ENCODE results near the gene ASS1.
A peak's percentile ranks its signal among the peaks of the same experiment; 100 is the strongest.

The ASS1 gene

DNA sequence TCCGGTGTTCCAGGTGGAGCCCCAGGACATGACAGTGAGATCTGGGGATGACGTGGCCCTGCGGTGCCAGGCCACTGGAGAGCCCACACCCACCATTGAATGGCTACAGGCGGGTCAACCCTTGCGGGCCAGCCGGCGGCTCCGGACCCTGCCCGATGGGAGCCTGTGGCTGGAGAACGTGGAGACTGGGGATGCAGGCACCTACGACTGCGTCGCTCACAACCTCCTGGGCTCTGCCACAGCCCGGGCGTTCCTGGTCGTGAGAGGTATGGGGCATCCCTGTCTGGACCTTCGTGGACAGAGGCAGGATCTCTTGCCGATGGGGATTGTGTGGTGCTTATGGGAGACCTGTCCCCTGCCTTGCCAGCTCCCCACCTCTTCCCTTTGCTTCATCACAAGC, 26.0 kb upstream of the ASS1 start:
- DNase-seq (ENCODE audit: low read depth in 2 of 2) = no peak

DNA sequence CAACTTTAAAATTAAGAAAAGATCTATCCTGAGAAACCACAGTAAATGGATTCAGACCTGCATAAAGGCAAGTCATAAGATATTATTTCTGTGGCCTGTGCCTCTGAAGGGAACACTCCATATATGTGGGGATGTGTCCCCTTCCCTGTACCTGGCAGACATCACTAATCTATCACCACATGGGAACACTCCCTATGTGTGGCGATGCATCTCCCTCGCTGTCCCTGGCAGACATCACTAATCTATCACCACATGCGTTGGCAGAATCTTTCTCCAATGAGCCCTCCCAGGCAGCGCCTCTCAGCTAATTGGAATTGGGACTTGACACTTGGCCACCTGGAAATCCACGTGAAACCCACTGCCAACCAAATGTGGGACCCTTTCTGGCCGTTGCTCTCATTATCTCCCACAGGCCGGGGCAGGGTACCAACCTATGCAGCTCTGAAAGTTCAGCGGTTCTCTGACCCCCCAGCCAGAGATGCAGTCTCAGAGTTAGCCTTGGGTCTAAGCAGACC, 25.2 kb upstream of the ASS1 start:
- DNase-seq (ENCODE audit: low read depth in 2 of 2) = no peak

DNA sequence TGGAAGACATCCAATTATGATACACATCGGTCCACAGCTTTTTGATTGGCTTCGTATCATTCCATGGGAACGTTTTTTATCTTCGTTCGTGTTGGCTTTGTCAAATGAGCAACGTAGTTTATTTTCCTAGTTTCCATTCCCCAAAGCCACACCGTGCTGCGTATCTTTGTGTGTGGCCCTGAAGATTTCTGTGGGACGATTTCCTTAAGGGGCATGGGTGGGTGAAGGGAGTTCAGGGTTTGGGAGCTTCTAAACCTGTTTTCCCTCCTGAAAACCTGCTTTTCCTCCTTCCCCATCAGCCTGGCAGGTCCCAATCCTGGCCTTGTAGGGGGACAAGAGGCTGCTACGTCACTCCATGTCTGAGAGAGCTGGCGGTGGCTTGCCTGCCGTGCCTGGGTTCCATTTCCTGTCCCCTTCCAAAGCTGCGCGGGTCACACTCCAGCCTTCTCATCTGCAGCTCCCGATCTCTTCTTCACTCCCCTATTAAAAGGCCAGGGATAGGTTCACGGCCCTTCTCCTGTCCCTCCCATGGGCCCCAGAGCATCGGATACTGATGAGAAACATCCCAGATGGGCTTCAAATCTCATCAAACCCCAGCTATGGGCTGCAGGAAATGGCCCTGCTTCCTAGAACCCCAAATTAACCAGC, 23.5 kb upstream of the ASS1 start:
- DNase-seq (ENCODE audit: low read depth in 2 of 2) = no peak

DNA sequence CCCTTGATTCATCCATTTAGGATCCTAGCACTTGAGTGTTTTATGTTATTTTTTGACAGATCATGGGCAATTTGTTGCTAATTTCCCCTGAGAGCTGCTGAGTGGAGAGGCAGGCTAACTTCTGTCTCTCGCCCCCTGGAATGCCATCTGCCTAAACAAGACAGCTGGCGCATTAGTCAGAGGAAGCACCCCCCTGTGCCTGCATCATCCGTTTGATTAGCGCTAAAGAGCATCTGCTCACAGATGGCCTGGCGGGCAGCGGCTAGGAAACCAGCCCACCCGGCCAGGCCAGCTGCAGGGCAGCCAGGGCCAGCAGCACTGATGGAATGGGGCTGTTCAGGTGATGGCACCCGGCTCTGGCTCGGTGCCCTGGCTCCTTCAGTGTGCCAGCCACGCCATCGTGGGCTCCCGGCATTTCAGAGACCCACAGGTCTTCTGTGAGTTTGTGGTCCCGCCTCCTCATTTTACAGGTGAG, 22.9 kb upstream of the ASS1 start:
- DNase-seq (ENCODE audit: low read depth in 2 of 2) = no peak

DNA sequence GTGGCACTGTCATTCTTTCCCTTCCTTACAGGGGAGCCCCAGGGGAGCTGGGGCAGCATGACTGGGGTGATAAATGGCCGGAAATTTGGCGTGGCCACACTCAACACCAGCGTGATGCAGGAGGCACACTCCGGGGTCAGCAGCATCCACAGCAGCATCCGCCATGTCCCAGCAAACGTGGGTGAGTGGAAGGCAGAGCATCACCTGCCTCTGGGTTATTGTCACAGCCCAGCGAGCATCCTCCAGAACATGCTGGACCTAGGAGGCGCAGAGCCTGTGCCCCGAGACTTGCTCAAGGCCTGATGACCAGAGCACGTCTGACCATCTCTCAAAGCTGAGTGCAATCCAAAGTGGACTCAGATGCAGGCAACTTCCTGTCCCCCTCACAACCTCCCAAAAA, 22.2 kb upstream of the ASS1 start:
- DNase-seq (ENCODE audit: low read depth in 2 of 2) = no peak

DNA sequence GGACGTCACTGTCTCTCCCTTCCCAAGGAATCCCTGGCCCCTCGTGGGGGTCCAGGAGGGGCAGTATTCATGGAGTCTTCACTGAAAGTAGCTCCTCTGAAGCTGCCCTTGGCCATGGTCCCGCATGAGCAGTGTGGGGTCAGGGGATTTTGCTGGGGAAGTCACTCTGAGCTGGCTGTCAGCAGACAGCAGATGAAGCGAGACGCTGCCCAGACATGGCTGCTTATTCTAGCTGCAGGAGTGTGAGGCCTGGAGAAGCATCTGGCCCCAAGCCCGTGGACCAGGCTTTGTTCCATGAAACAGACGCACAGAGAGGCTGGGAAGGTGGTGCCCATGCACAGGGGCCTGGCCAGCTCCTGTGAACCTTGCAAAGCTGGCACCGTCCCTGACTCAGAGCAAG, 21.5 kb upstream of the ASS1 start:
- DNase-seq (ENCODE audit: low read depth in 2 of 2) = no peak

DNA sequence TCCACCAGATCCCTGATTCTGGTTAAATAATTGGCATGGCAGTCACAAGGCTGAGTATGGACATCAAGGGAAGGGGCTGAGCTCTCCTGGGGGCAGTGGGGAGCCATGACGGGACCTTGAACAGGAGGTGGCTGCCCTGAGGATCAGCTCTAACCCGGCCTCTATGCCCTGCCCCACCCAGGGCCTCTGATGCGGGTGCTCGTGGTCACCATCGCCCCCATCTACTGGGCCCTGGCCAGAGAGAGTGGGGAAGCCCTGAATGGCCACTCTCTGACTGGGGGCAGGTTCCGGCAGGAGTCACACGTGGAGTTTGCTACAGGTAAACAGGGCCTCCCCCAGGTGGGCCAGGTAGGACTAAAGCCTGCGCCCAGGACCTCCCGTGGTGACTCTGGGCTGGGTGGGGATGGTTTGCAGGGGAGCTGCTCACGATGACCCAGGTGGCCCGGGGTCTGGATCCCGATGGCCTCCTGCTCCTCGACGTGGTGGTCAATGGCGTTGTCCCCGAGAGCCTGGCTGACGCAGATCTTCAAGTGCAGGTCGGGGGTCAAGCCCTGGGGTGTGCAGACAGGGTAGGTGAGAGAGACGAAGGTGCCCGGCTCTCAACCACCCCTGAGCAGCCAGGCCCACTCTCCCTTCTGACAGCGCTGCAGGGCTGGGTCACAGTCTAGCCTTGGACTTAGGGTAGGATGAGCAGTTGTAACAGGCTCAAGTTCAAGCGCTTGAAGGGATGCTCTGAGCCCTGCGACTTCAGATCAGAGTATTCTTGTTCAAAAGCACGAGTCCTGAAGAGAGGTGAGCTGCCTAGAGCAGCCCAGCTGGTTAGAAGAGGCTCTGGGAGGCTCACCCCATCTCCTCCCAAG, 19.9 kb upstream of the ASS1 start:
- DNase-seq (ENCODE audit: low read depth in 2 of 2) = no peak

- DNase-seq (ENCODE audit: low read depth in 2 of 2) = no peak
Measured at GRCh38 chr9:130425741-130426466, 18.9 kb upstream of the ASS1 start.

GRCh38 chr9:130426467-130426773, 18.3 kb upstream of the ASS1 start:
- no peak for DNase-seq (ENCODE audit: low read depth in 2 of 2)

- no peak for DNase-seq (ENCODE audit: low read depth in 2 of 2)
Measured at GRCh38 chr9:130426883-130427282, 17.9 kb upstream of the ASS1 start.

DNA sequence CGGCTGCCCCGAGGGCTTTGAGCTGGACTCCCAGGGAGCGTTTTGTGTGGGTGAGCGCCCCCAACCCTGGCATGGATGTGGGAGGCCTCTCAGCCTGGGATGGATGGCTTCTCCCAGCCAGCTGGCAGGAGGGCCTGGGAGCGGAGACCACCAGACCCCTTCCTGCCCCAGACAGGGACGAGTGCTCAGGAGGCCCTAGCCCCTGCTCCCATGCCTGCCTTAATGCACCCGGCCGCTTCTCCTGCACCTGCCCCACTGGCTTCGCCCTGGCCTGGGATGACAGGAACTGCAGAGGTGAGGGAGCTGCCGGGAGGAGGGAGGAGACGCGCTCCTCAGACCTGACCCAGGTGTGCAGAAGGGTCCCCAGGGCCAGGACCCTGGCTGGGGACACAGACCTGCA, 17.4 kb upstream of the ASS1 start:
- DNase-seq (ENCODE audit: low read depth in 2 of 2) = no peak

- no peak for DNase-seq (ENCODE audit: low read depth in 2 of 2)
Measured at GRCh38 chr9:130428086-130428665, 16.6 kb upstream of the ASS1 start.

DNA sequence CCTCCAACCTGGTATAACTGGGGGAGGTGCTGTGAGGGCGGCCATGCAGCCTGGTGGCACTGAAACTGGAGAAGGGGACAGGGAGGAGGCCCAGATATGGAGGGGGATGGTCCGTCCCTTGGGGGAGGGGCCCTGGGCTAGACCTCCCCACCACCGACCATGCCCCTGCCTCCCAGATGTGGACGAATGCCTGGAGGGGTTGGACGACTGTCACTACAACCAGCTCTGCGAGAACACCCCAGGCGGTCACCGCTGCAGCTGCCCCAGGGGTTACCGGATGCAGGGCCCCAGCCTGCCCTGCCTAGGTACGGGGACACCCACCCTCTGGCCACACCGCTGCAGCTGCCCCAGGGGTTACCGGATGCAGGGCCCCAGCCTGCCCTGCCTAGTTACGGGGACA, 15.4 kb upstream of the ASS1 start:
- DNase-seq (ENCODE audit: low read depth in 2 of 2) = no peak

DNA sequence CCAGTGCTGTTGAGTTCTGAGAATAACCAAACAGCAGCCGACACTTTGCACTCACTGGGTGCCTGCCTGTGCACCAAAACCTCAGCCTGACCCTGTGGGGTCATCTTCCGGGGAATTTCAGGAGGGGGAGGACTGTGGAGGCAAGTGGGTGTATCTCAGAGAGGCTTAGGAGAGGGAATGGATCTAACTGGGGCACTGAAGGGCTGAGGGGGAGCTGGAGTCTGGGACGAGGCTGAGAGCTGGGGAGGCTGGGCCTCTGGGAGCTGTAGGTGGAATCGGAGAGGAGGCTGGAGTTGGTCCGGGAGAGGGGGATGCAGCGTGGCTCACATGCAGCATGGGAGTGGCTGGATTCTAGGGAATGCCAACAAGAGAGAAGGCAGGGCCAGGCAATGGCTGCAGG, 14.9 kb upstream of the ASS1 start:
- no peak for DNase-seq (ENCODE audit: low read depth in 2 of 2)

GRCh38 chr9:130430232-130430631, 14.5 kb upstream of the ASS1 start:
- no peak for DNase-seq (ENCODE audit: low read depth in 2 of 2)

DNA sequence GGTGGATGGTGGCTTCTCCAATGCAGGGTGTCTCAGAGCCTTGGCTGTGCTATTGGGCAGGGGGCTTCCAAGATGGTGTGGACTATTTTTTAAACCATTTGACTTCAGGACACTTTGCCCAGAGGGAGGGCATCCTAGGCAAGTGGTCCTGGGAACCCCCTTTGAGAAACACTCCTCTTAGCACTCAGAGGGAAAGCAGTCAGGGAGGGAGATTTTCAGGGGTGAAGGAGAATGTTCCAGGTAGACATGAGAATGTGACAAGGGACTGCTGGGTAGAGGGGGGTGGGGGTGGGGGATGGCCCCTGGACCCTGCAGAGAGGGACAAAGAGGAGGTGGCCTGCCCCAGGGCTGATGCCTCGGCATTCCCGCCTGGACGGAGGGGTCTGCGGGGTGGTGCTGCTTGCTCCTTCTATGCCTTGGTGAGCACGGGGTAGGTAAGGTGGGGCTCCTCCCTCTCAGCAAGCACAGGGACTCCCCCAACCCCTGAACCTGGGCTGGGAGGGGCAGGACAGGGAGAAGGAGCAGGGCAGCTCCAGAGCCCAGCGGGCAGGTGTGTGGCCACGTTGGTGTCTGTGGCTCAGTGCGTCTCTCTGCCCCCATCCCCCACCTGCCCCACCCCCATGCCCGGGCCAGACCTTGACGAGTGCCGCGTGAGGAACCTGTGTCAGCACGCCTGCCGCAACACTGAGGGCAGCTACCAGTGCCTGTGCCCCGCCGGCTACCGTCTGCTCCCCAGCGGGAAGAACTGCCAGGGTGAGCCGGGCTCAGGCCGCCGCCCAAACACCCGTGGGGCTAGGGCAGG, 13.8 kb upstream of the ASS1 start:
- DNase-seq (ENCODE audit: low read depth in 2 of 2) = no peak

DNA sequence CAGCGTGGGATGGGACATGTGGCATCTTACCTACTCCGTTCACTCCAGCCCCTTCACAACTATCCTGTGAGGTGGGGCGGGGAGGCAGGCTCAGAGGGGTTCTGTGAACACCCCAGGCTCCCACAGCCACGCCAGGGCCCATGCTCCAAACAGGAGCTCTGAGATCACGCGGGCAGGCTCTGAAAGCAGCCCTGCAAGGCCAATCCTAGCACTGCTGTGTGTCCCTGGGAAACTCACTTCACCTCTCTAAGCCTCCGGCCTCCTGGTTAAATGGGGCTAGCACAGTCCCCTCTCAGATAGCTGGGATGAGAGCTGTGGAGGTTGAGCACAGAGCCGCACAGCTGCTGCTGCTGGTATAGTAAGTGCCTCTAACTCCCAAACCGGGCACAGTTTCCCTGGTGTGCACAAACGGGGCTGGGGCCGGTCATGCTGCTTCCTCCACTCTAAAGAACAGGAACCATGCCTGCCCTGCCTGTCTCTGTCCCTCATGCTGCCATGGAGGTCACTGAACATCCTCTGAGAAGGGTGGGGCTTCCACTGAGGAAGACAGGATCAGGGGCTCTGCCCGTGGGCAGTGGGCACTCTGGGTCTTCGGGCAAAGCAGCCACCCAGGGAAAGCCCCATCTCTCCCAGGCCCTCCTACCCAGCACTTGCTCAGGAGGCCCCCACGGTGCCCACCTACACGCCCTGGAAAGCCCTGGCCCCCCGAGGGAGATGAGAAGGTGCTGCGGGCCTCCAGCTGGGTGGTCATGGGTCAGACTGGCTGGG, 13.0 kb upstream of the ASS1 start:
- DNase-seq (ENCODE audit: low read depth in 2 of 2) = no peak

GRCh38 chr9:130432362-130432761, 12.4 kb upstream of the ASS1 start:
- no peak for DNase-seq (ENCODE audit: low read depth in 2 of 2)

GRCh38 chr9:130432796-130433167, 12.0 kb upstream of the ASS1 start:
- no peak for DNase-seq (ENCODE audit: low read depth in 2 of 2)

DNA sequence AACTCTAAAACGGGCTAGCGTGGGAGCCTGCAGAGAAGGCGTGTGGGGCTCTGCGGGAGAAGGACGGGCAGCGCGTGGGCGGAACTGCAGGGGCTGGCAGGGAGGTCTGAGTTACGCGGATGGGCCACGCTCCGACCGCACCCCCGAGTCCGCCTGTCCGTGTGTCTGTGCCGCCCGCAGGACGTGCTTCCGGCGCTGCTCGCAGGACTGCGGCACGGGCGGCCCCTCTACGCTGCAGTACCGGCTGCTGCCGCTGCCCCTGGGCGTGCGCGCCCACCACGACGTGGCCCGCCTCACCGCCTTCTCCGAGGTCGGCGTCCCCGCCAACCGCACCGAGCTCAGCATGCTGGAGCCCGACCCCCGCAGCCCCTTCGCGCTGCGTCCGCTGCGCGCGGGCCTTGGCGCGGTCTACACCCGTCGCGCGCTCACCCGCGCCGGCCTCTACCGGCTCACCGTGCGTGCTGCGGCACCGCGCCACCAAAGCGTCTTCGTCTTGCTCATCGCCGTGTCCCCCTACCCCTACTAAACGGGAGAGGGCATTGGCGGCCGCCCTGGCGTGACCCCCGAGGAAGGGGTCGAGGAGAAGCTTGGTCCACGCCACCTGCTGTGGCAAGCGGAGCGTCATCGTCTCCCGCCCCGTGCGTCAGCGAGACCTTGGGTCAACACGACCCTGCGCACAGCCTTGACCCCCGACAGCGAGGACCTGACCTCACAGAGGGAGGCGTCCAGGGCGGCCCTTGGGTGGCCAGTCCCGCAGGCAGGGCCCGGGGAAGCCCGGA, 11.4 kb upstream of the ASS1 start:
- DNase-seq (ENCODE audit: low read depth in 2 of 2) = peak; percentile 36 to 48
